ENCODE data around the gene PLCL2.

GRCh38 chr3:16893618-16894200 is 9.0 kb downstream of the PLCL2 start:
- TF ChIP-seq ZNF274 (IDR thresholded peaks at IDR 0.05; ENCODE audit: low read depth, low read length) (no peak), YY1 (IDR thresholded peaks at IDR 0.05; ENCODE audit: insufficient read depth, insufficient read length) (no peak)
